GM18868 (cell line): ENCODE results near the gene ITIH2.

Experiments used
- ATAC-seq: cut with Tn5 transposase; IDR thresholded peaks from one replicate; pipeline ENCODE4 v1.9.1; 2021; ENCODE audit warnings: mild to moderate bottlenecking, moderate library complexity; ENCODE audit not compliant: unreplicated experiment

ITIH2 gene

DNA sequence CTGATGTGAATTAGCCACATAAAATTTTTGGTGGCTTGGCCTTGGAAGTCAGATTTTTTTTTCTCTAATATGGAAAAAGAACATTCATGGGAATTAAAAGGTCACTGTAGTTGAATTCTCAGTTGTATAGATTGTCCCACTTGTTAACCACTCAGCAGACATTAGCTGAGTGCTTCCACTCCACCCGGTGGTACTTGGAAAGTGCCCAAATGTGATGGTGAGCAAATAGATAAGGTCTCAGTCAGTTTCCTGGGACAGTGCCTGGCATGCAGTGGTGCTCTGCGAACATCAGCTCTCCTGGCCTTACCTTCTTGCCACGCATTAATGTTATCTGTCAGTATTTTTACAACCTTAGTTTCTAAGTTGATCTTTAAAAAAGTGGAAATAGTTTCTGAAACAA lies 86.3 kb downstream of the ITIH2 start:
- no peak for ATAC-seq

DNA sequence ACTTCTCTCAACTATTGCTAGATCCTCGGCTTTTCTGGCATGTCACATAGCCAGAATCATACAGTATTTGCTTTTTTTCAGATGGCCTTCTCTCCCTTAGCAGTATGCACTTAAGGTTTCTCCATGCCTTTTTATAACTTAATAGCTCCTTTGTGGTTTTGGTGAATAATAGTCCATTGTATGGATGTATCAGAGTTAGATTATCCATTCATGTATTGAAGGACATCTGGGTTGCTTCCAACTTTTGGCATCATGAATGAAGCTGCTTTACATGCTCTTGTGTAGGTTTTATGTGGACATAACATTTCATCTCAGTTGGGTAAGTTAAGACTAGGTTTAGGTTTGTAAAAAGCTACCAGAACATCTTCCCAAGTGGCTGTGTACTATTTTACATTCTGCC lies 89.4 kb downstream of the ITIH2 start:
- no peak for ATAC-seq

DNA sequence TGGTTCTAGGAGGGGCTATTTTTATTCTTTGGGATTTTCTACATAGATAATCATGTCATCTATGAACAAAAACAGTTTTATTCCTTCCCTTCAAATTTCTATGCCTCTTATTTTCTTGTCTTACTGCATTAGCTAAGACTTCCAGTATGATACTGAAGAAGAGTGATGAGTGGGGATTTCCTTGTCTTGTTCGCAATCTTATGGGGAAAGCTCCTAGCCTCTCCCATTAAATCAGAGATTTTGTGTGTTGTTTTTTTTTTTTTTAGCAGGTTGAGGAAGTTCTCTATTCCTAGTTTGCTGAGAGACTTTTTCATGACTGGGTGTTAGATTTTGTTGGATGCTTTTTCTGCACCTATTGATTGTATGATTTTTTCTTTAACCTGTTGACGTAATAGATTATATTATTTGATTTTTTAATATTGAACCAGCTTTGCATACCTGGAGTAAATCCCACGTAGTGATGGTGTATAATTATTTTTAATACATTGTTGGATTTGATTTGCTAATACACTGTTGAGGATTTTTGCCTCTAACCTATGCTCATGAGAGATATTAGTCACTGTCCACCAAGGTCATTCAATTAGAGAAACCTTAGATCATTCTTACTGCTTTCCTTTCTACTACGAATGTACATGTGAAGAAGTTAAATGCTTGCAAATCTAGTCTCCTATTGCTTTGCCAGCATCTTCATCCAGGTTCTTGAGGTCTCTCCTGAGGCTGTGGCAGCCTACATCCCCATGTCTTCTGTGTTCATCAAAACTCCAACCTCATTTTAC lies 91.3 kb downstream of the ITIH2 start:
- ATAC-seq, result no peak

DNA sequence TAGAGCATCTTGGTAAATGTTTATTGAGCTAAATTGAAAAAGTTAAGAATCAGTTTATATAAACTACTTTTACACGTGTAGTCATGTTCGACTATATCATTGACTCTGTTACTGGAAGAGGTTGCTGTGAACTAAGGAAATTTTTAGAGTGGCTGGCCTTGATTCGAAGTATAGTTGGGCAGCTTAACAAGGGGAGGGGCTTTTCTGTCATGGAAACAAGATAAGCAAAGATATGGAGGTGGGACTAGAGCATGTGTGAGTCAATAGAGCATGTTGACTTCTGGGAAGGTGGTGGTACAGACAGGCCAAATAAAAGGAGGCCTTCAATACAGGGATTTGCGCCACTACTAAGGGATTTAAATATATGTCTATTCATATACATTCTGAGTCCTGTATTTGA lies 92.5 kb downstream of the ITIH2 start:
- no peak for ATAC-seq

DNA sequence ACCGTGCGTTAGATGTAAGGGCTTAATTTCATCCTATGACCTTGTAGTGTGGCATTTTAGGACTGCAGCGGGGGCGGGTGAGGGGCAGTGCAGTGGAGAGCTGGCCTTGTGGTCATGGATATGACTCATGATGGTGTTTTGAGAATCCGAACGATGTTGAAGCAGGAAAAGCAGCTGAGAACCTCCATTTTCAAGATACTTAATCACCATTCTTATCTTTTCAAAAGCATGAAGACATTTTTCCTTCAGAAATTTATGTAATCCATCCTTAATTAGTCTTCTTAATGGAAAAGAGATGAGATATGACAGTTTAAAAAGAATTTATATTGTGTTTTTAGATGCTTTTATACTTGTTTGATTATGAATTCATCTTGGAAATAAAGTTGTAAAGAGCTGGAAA lies 94.5 kb downstream of the ITIH2 start:
- ATAC-seq, result no peak
